Thymus (tissue), 11 donors: Measurements from ENCODE around the gene OR51A2. TPM values are rescaled to one million over a fixed set of nuclear protein-coding genes. Genes with fewer than 3 reads are reported as not detected.

Experiments used
- DNase-seq, 9 donors: peaks; one replicate each; pipeline ENCODE4 v3.0.0-alpha.2; 2013; ENCODE audit warnings: low spot score in 9 of 9, low read depth in 6 of 9, missing footprints in 1 of 9
- H3K27ac ChIP-seq, 2 donors: one replicate each; pipeline ENCODE4 v1.5.1; 2013; ENCODE audit warnings: control low read depth in 1 of 2, low read depth in 1 of 2, low read length in 1 of 2, mild to moderate bottlenecking in 1 of 2, moderate library complexity in 1 of 2
- H3K27me3 ChIP-seq, 2 donors: one replicate each; pipeline ENCODE4 v1.5.1; 2013; ENCODE audit warnings: low read length in 1 of 2; ENCODE audit not compliant: control insufficient read depth in 2 of 2, insufficient read depth in 1 of 2
- H3K36me3 ChIP-seq, 2 donors: one replicate each; pipeline ENCODE4 v1.5.1; 2013; ENCODE audit warnings: low read length in 1 of 2, mild to moderate bottlenecking in 1 of 2, moderate library complexity in 1 of 2; ENCODE audit not compliant: control insufficient read depth in 2 of 2, insufficient read depth in 2 of 2
- H3K4me1 ChIP-seq, 2 donors: one replicate each; pipeline ENCODE4 v1.5.1; 2013; ENCODE audit warnings: low read length in 2 of 2; ENCODE audit not compliant: control insufficient read depth in 2 of 2, insufficient read depth in 2 of 2
- H3K4me3 ChIP-seq, 2 donors: one replicate each; pipeline ENCODE4 v1.5.1; 2013; ENCODE audit warnings: low read length in 2 of 2, control low read depth in 1 of 2, mild to moderate bottlenecking in 1 of 2
- H3K9me3 ChIP-seq, 2 donors: one replicate each; pipeline ENCODE4 v1.5.1; 2013; ENCODE audit warnings: low read length in 1 of 2, mild to moderate bottlenecking in 1 of 2; ENCODE audit not compliant: control insufficient read depth in 2 of 2, insufficient read depth in 1 of 2
- polyA plus RNA-seq: library from polyadenylated mRNA; stranded (reverse); fragments of 200-250 nt; gene quantifications from one replicate; pipeline ENCODE4 v1.2.3, GENCODE V29; 2013
- total RNA-seq: library from RNA; stranded (reverse); fragments of 120-200 nt; gene quantifications from one replicate; pipeline ENCODE4 v1.2.4, GENCODE V29; 2013
- donor health status: healthy.

The OR51A2 gene
- total and polyA plus RNA-seq, 2 donors, result not detected

- H3K27ac ChIP-seq, result no peak overlapping the region
- H3K36me3 ChIP-seq, result no peaks in the 10 kb centered on the region
- H3K4me3 ChIP-seq, result no peak overlapping the region
- no peak for DNase-seq
- no peaks in the 10 kb centered on the region for H3K4me1 ChIP-seq
- no peaks in the 10 kb centered on the region for H3K27me3 ChIP-seq
- H3K9me3 ChIP-seq, result no peaks in the 10 kb centered on the region
Observed at GRCh38 chr11:4916581-4916980, 38.9 kb downstream of the OR51A2 start.

Other genes with a start within 250 kb of the OR51A2 start
- gene OR51F1, start 185.8 kb downstream of the OR51A2 start, total RNA-seq, result not detected
- not detected for gene OR51F1, start 185.8 kb downstream of the OR51A2 start, polyA plus RNA-seq
- not detected for gene OR52R1, start 151.3 kb downstream of the OR51A2 start, total RNA-seq
- not detected for gene OR52R1, start 151.3 kb downstream of the OR51A2 start, polyA plus RNA-seq
- gene OR51F2, start 134.4 kb downstream of the OR51A2 start, total RNA-seq, result not detected
- not detected for gene OR51F2, start 134.4 kb downstream of the OR51A2 start, polyA plus RNA-seq
- gene OR51S1, start 106.5 kb downstream of the OR51A2 start, total RNA-seq, result not detected
- not detected for gene OR51S1, start 106.5 kb downstream of the OR51A2 start, polyA plus RNA-seq
- not detected for gene OR51T1, start 73.8 kb downstream of the OR51A2 start, total RNA-seq
- gene OR51T1, start 73.8 kb downstream of the OR51A2 start, polyA plus RNA-seq, result not detected
- gene OR51A7, start 51.9 kb downstream of the OR51A2 start, total RNA-seq, result not detected
- 0.05 TPM for gene OR51A7, start 51.9 kb downstream of the OR51A2 start, polyA plus RNA-seq
- gene OR51G2, start 36.4 kb downstream of the OR51A2 start, total RNA-seq, result not detected
- 0.02 TPM for gene OR51G2, start 36.4 kb downstream of the OR51A2 start, polyA plus RNA-seq
- gene OR51G1, start 31.4 kb downstream of the OR51A2 start, total RNA-seq, result not detected
- gene OR51G1, start 31.4 kb downstream of the OR51A2 start, polyA plus RNA-seq, result 0.02 TPM
- gene OR51A4, start 8.1 kb downstream of the OR51A2 start, total RNA-seq, result not detected
- 0.02 TPM for gene OR51A4, start 8.1 kb downstream of the OR51A2 start, polyA plus RNA-seq
- gene OR51L1, start 39.1 kb upstream of the OR51A2 start, total RNA-seq, result not detected
- gene OR51L1, start 39.1 kb upstream of the OR51A2 start, polyA plus RNA-seq, result under 0.01 TPM
- gene OR52J3, start 90.8 kb upstream of the OR51A2 start, total RNA-seq, result not detected
- gene OR52J3, start 90.8 kb upstream of the OR51A2 start, polyA plus RNA-seq, result not detected
- gene OR52E2, start 103.9 kb upstream of the OR51A2 start, total RNA-seq, result not detected
- gene OR52E2, start 103.9 kb upstream of the OR51A2 start, polyA plus RNA-seq, result not detected
- not detected for gene OR52E1, start 113.9 kb upstream of the OR51A2 start, total RNA-seq
- gene OR52E1, start 113.9 kb upstream of the OR51A2 start, polyA plus RNA-seq, result not detected
- gene OR52A5, start 182.6 kb upstream of the OR51A2 start, total RNA-seq, result not detected
- not detected for gene OR52A5, start 182.6 kb upstream of the OR51A2 start, polyA plus RNA-seq
- gene OR52A1, start 199.0 kb upstream of the OR51A2 start, total RNA-seq, result not detected
- not detected for gene OR52A1, start 199.0 kb upstream of the OR51A2 start, polyA plus RNA-seq
- not detected for gene OR51V1, start 245.0 kb upstream of the OR51A2 start, total RNA-seq
- not detected for gene OR51V1, start 245.0 kb upstream of the OR51A2 start, polyA plus RNA-seq